T-helper 2 cell treated with Interferon-gamma antibody and Interleukin-4, amounts not matched to agents 100 ng/mL and 5 ng/mL, for 36 hours (primary cell): ENCODE data around the gene ZFYVE21. TPM values are rescaled to one million over a fixed set of nuclear protein-coding genes. Genes with fewer than 3 reads are reported as not detected.
"Not testable (repeated sequence)": the region's sequence is repeated elsewhere in the genome, so short reads cannot be mapped to it uniquely, and the experiment has no call there.

ENCODE experiments used
- intact Hi-C: fragments of 100-400 bp; cut with micrococcal nuclease; formaldehyde crosslinking; loops from one replicate; pipeline ENCODE4 v1.15.1; 2023
- total RNA-seq: library from RNA; stranded (reverse); gene quantifications from 2 replicates; pipeline ENCODE4 v1.2.3, GENCODE V29; 2022

ZFYVE21 gene
- total RNA-seq, 1 donor from 2014 or later: 16.4 TPM

GRCh38 chr14:103691655-103692054 is 24.0 kb upstream of the ZFYVE21 start:
- intact Hi-C loops: not testable (repeated sequence)

GRCh38 chr14:103692159-103692558 is 23.5 kb upstream of the ZFYVE21 start:
- intact Hi-C loops: no loop called here

- intact Hi-C loops: no loop called here
Observed at GRCh38 chr14:103692871-103693270, 22.7 kb upstream of the ZFYVE21 start.

- intact Hi-C loops: no loop called here
Observed at GRCh38 chr14:103693515-103693914, 22.1 kb upstream of the ZFYVE21 start.

- intact Hi-C loops: no loop called here
Observed at GRCh38 chr14:103694572-103695026, 21.0 kb upstream of the ZFYVE21 start.

- intact Hi-C loops: no loop called here
Observed at GRCh38 chr14:103695296-103696069, 20.1 kb upstream of the ZFYVE21 start.

- intact Hi-C loops: no loop called here
Observed at GRCh38 chr14:103696070-103696402, 19.6 kb upstream of the ZFYVE21 start.

GRCh38 chr14:103696466-103697071 is 19.0 kb upstream of the ZFYVE21 start:
- intact Hi-C loops: no loop called here

GRCh38 chr14:103697206-103697602 is 18.4 kb upstream of the ZFYVE21 start:
- intact Hi-C loops: no loop called here

GRCh38 chr14:103697603-103698379 is 17.8 kb upstream of the ZFYVE21 start:
- intact Hi-C loops: no loop called here

GRCh38 chr14:103698380-103699260 is 17.0 kb upstream of the ZFYVE21 start:
- intact Hi-C loops: no loop called here

- intact Hi-C loops: no loop called here
Observed at GRCh38 chr14:103699261-103699661, 16.3 kb upstream of the ZFYVE21 start.

GRCh38 chr14:103699901-103700752 is 15.5 kb upstream of the ZFYVE21 start:
- intact Hi-C loops: no loop called here

- intact Hi-C loops: no loop called here
Observed at GRCh38 chr14:103700753-103701490, 14.7 kb upstream of the ZFYVE21 start.

- intact Hi-C loops: no loop called here
Observed at GRCh38 chr14:103702095-103702494, 13.5 kb upstream of the ZFYVE21 start.

GRCh38 chr14:103702497-103703432 is 12.8 kb upstream of the ZFYVE21 start:
- intact Hi-C loops: no loop called here

- intact Hi-C loops: no loop called here
Observed at GRCh38 chr14:103703433-103704385, 11.9 kb upstream of the ZFYVE21 start.
